ENCODE results near the gene PCDHB9. TPM values are rescaled to one million over a fixed set of nuclear protein-coding genes. Genes with fewer than 3 reads are reported as not detected.
"Not testable (repeated sequence)": the region's sequence is repeated elsewhere in the genome, so short reads cannot be mapped to it uniquely, and the experiment has no call there.

The PCDHB9 gene
- total RNA-seq, result 1 to 10 TPM; 2.1 to 6.2 (median 5.1) TPM
- polyA plus RNA-seq, result under 1 TPM in 2 of 3 donors, not detected in 1; under 0.01 to 0.26 TPM

GRCh38 chr5:141186897-141187512 is at the start of gene PCDHB9:
Gene PCDHB9 (plus strand): TSS chr5:141187161. CDS start chr5:141187319, 158 bp downstream.
- H3K27me3 ChIP-seq, result peaks cover 0 to 48% (median 0%) of the 10 kb centered on the region in 3 donors
- TF ChIP-seq CTCF (IDR thresholded peaks at IDR 0.05), result no peak
- no peak for TF ChIP-seq POLR2AphosphoS5 (IDR thresholded peaks at IDR 0.05)
- no peak for TF ChIP-seq EP300 (IDR thresholded peaks at IDR 0.05)
- no peak for TF ChIP-seq POLR2A (IDR thresholded peaks at IDR 0.05)
- H3K27ac ChIP-seq, result no peak within 1 kb of the TSS
- no peaks in the 10 kb centered on the region for H3K36me3 ChIP-seq
- no peak within 1 kb of the TSS for H3K4me3 ChIP-seq
- no peaks in the 10 kb centered on the region for H3K4me1 ChIP-seq
- WGBS, 2 donors, result 19 to 35% methylated on average over 9 of the region's 9 CpGs
- H3K9me3 ChIP-seq, result peaks cover 5 to 48% (median 19%) of the 10 kb centered on the region in 4 donors
- intact Hi-C loops (cut with DNase I), result no loop called here
- no peak for DNase-seq

- H3K27ac ChIP-seq; H3K4me3 ChIP-seq; H3K27me3 ChIP-seq; intact Hi-C loops (cut with DNase I); H3K36me3 ChIP-seq; H3K4me1 ChIP-seq; DNase-seq: not testable (repeated sequence)
- WGBS, 2 donors, result 48 to 79% methylated on average over 33 to 34 of the region's 34 CpGs
- peaks cover 9 to 38% (median 22%) of the 10 kb centered on the region in 4 donors for H3K9me3 ChIP-seq
Observed at GRCh38 chr5:141137346-141137745, 49.6 kb upstream of the PCDHB9 start.

GRCh38 chr5:141149812-141150211 is 37.1 kb upstream of the PCDHB9 start, which contains the start of gene PCDHB6:
Gene PCDHB6 (plus strand): TSS chr5:141150057. CDS start chr5:141150258, 201 bp downstream.
- Histone ChIP-seq H3K27me3 (peaks cover 0 to 18% (median 0%) of the 10 kb centered on the region in 3 donors), H3K4me1 (no peaks in the 10 kb centered on the region), H3K36me3 (no peaks in the 10 kb centered on the region), H3K27ac (no peak within 1 kb of the TSS), H3K9me3 (peaks cover 6 to 51% (median 28%) of the 10 kb centered on the region in 4 donors), H3K4me3 (peak within 1 kb of the TSS in 1 of 4 donors; percentile 27)
- TF ChIP-seq POLR2A (IDR thresholded peaks at IDR 0.05), result no peak
- no peak for TF ChIP-seq CTCF (IDR thresholded peaks at IDR 0.05)
- TF ChIP-seq EP300 (IDR thresholded peaks at IDR 0.05), result no peak
- TF ChIP-seq POLR2AphosphoS5 (IDR thresholded peaks at IDR 0.05), result no peak
- intact Hi-C loops (cut with DNase I), result no loop called here
- 20 to 41% methylated on average over 18 of the region's 18 CpGs for WGBS, 2 donors
- no peak for DNase-seq

- H3K4me1 ChIP-seq, result no peaks in the 10 kb centered on the region
- H3K4me3 ChIP-seq, result peak overlapping the region in 1 of 4 donors; percentile 27
- WGBS, 2 donors, result 49 to 66% methylated on average over 33 of the region's 33 CpGs
- H3K9me3 ChIP-seq, result peaks cover 6 to 55% (median 29%) of the 10 kb centered on the region in 4 donors
- no peaks in the 10 kb centered on the region for H3K36me3 ChIP-seq
- no peak for DNase-seq
- TF ChIP-seq EP300 (IDR thresholded peaks at IDR 0.05) (no peak), POLR2AphosphoS5 (IDR thresholded peaks at IDR 0.05) (no peak), POLR2A (IDR thresholded peaks at IDR 0.05) (no peak), CTCF (IDR thresholded peaks at IDR 0.05) (no peak)
- H3K27ac ChIP-seq, result no peak overlapping the region
- intact Hi-C loops (cut with DNase I), result no loop called here
- peaks cover 0 to 18% (median 0%) of the 10 kb centered on the region in 3 donors for H3K27me3 ChIP-seq
Observed at GRCh38 chr5:141150224-141150992, 36.6 kb upstream of the PCDHB9 start.

- H3K4me3 ChIP-seq, result no peak overlapping the region
- intact Hi-C loops (cut with DNase I), result no loop called here
- H3K9me3 ChIP-seq, result peaks cover 6 to 59% (median 33%) of the 10 kb centered on the region in 4 donors
- no peaks in the 10 kb centered on the region for H3K4me1 ChIP-seq
- no peak overlapping the region for H3K27ac ChIP-seq
- 45 to 60% methylated on average over 13 of the region's 13 CpGs for WGBS, 2 donors
- no peak for TF ChIP-seq POLR2A (IDR thresholded peaks at IDR 0.05)
- TF ChIP-seq POLR2AphosphoS5 (IDR thresholded peaks at IDR 0.05), result no peak
- TF ChIP-seq CTCF (IDR thresholded peaks at IDR 0.05), result no peak
- no peak for TF ChIP-seq EP300 (IDR thresholded peaks at IDR 0.05)
- H3K27me3 ChIP-seq, result peaks cover 0 to 18% (median 0%) of the 10 kb centered on the region in 3 donors
- no peak for DNase-seq
- H3K36me3 ChIP-seq, result no peaks in the 10 kb centered on the region
Observed at GRCh38 chr5:141150993-141151325, 36.0 kb upstream of the PCDHB9 start.

- H3K4me1 ChIP-seq; H3K36me3 ChIP-seq; intact Hi-C loops (cut with DNase I); H3K27ac ChIP-seq; DNase-seq; H3K4me3 ChIP-seq: not testable (repeated sequence)
- WGBS, 2 donors, result 44 to 71% methylated on average over 39 of the region's 41 CpGs
- H3K27me3 ChIP-seq, result peaks cover 0 to 25% (median 0%) of the 10 kb centered on the region in 3 donors
- H3K9me3 ChIP-seq, result peaks cover 6 to 64% (median 33%) of the 10 kb centered on the region in 4 donors
Observed at GRCh38 chr5:141151632-141152031, 35.3 kb upstream of the PCDHB9 start.

GRCh38 chr5:141152096-141152495 is 34.9 kb upstream of the PCDHB9 start:
- H3K27ac ChIP-seq; DNase-seq; H3K4me1 ChIP-seq; H3K4me3 ChIP-seq; H3K36me3 ChIP-seq; intact Hi-C loops (cut with DNase I): not testable (repeated sequence)
- 33 to 71% methylated on average over 36 of the region's 36 CpGs for WGBS, 2 donors
- peaks cover 6 to 66% (median 34%) of the 10 kb centered on the region in 4 donors for H3K9me3 ChIP-seq
- H3K27me3 ChIP-seq, result peaks cover 0 to 27% (median 0%) of the 10 kb centered on the region in 3 donors
